ENCODE results near the gene PEAK3. TPM values are rescaled to one million over a fixed set of nuclear protein-coding genes. Genes with fewer than 3 reads are reported as not detected.

PEAK3 gene
- total and polyA plus RNA-seq, 2 donors (not counting 1 experiment from before 2014, with no cell fraction given): 0.18 to 0.71 TPM

DNA sequence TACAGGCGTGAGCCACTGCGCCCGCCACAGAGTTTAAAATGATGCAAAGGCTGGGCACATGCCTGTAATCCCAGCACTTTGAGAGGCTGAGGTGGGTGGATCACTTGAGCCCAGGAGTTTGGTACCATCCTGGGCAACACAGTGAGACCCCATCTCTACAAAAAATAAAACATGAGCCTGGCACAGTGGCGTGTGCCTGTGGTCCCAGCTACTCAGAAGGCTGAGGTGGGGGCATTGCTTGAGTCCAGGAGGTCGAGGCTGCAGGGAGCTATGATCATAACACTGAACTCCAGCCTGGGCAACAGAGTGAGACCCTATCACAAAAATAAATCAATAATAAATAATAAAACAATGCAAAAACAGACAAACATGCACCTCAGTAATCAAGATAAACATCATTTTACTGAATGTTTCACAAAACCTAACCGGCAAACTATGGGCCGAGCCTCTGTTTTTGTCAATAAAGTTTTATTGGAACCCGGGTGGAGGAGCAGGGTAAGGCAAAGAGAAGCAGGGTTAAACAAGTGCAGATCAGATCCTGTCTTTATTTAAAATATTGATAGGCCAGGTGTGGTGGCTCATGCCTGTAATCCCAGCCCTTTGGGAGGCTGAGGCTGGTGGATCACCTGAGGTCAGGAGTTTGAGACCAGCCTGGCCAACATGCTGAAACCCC, 2.0 kb upstream of the PEAK3 start:
- H3K36me3 ChIP-seq (replicated peaks in 1 of 2; ENCODE audit: control extremely low read depth in 1 of 2, control insufficient read depth in 1 of 2, extremely low read depth in 1 of 2, insufficient read depth in 2 of 2, low read length in 1 of 2): no peaks in the 10 kb centered on the region
- no peak overlapping the region for H3K27ac ChIP-seq (ENCODE audit: low read length in 2 of 2)
- H3K4me3 Mint-ChIP-seq: no peak overlapping the region
- no peak overlapping the region for H3K4me3 ChIP-seq (ENCODE audit: control extremely low read depth in 1 of 5, extremely low read depth in 1 of 5, insufficient read depth in 1 of 5, low read depth in 2 of 5, low read length in 4 of 5)
- no peaks in the 10 kb centered on the region for H3K9me3 Mint-ChIP-seq (ENCODE audit: insufficient read depth)
- no peak overlapping the region for H3K9ac ChIP-seq (ENCODE audit: low read length)
- no peaks in the 10 kb centered on the region for H3K9me3 ChIP-seq (ENCODE audit: control extremely low read depth in 1 of 3, control insufficient read depth in 2 of 3, insufficient read depth in 1 of 3, low read length in 2 of 3)
- no peaks in the 10 kb centered on the region for H3K27me3 Mint-ChIP-seq
- intact Hi-C loops (cut with micrococcal nuclease): no loop called here
- H3K4me1 Mint-ChIP-seq: peaks cover 36% of the 10 kb centered on the region
- H4K20me1 ChIP-seq (ENCODE audit: control insufficient read depth, insufficient read depth, low read length, poor library complexity, severe bottlenecking): no peaks in the 10 kb centered on the region
- TF ChIP-seq, protein P1, sequence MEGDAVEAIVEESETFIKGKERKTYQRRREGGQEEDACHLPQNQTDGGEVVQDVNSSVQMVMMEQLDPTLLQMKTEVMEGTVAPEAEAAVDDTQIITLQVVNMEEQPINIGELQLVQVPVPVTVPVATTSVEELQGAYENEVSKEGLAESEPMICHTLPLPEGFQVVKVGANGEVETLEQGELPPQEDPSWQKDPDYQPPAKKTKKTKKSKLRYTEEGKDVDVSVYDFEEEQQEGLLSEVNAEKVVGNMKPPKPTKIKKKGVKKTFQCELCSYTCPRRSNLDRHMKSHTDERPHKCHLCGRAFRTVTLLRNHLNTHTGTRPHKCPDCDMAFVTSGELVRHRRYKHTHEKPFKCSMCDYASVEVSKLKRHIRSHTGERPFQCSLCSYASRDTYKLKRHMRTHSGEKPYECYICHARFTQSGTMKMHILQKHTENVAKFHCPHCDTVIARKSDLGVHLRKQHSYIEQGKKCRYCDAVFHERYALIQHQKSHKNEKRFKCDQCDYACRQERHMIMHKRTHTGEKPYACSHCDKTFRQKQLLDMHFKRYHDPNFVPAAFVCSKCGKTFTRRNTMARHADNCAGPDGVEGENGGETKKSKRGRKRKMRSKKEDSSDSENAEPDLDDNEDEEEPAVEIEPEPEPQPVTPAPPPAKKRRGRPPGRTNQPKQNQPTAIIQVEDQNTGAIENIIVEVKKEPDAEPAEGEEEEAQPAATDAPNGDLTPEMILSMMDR (IDR thresholded peaks at IDR 0.05): no peak
- no peak for TF ChIP-seq EZH2 (IDR thresholded peaks at IDR 0.05; ENCODE audit: borderline replicate concordance, insufficient read depth, low read depth, low read length, poor library complexity, severe bottlenecking)
- H3K27ac Mint-ChIP-seq: no peak overlapping the region
- ChIA-PET CTCF (interaction anchor here (0.6 to 1.6 kb wide), 5 partner anchors 13 to 102 kb away, joined by 3 to 5 read pairs (median 3); no protein-coding TSS in a partner anchor), POLR2A (interaction anchor here (0.6 to 1.0 kb wide), 2 partner anchors 12 to 26 kb away, joined by 3 to 7 read pairs; no protein-coding TSS in a partner anchor)
- peaks cover 33 to 50% of the 10 kb centered on the region in 2 donors for H3K4me1 ChIP-seq (ENCODE audit: control insufficient read depth in 2 of 2, insufficient read depth in 2 of 2, low read length in 2 of 2)
- no peak overlapping the region for H3K4me2 ChIP-seq (replicated peaks; ENCODE audit: low read depth, low read length, poor library complexity, severe bottlenecking)
- H3K27me3 ChIP-seq (replicated peaks in 1 of 4; ENCODE audit: control extremely low read depth in 1 of 4, control insufficient read depth in 3 of 4, insufficient read depth in 4 of 4, low read length in 3 of 4): no peaks in the 10 kb centered on the region
- DNase-seq: no peak
- ATAC-seq (ENCODE audit: low read depth): no peak
- no peak overlapping the region for H2AFZ ChIP-seq (ENCODE audit: insufficient read depth, low read depth, low read length, poor library complexity, severe bottlenecking)
- 100% methylated on average over 1 of the region's 8 CpGs for WGBS (ENCODE audit: insufficient coverage)
- H3K79me2 ChIP-seq (ENCODE audit: control insufficient read depth, insufficient read depth, low read length): peaks cover 22% of the 10 kb centered on the region

GRCh38 chr19:2282862-2283237, 875 bp upstream of the PEAK3 start:
- Histone ChIP-seq H3K36me3 (replicated peaks in 1 of 2; ENCODE audit: control extremely low read depth in 1 of 2, control insufficient read depth in 1 of 2, extremely low read depth in 1 of 2, insufficient read depth in 2 of 2, low read length in 1 of 2) (no peaks in the 10 kb centered on the region), H3K9ac (ENCODE audit: low read length) (no peak overlapping the region), H3K4me1 (ENCODE audit: control insufficient read depth in 2 of 2, insufficient read depth in 2 of 2, low read length in 2 of 2) (peaks cover 22 to 39% of the 10 kb centered on the region in 2 donors), H3K4me3 (ENCODE audit: control extremely low read depth in 1 of 5, extremely low read depth in 1 of 5, insufficient read depth in 1 of 5, low read depth in 2 of 5, low read length in 4 of 5) (no peak overlapping the region), H4K20me1 (ENCODE audit: control insufficient read depth, insufficient read depth, low read length, poor library complexity, severe bottlenecking) (no peaks in the 10 kb centered on the region), H2AFZ (ENCODE audit: insufficient read depth, low read depth, low read length, poor library complexity, severe bottlenecking) (no peak overlapping the region), H3K9me3 (ENCODE audit: control extremely low read depth in 1 of 3, control insufficient read depth in 2 of 3, insufficient read depth in 1 of 3, low read length in 2 of 3) (no peaks in the 10 kb centered on the region), H3K27me3 (replicated peaks in 1 of 4; ENCODE audit: control extremely low read depth in 1 of 4, control insufficient read depth in 3 of 4, insufficient read depth in 4 of 4, low read length in 3 of 4) (no peaks in the 10 kb centered on the region), H3K27ac (ENCODE audit: low read length in 2 of 2) (no peak overlapping the region), H3K4me2 (replicated peaks; ENCODE audit: low read depth, low read length, poor library complexity, severe bottlenecking) (peak overlapping the region; percentile 88), H3K79me2 (ENCODE audit: control insufficient read depth, insufficient read depth, low read length) (peaks cover 27% of the 10 kb centered on the region)
- peak overlapping the region; percentile 63 for H3K27ac Mint-ChIP-seq
- ATAC-seq (ENCODE audit: low read depth) (no peak), DNase-seq (no peak)
- intact Hi-C loops (cut with micrococcal nuclease): no loop called here
- H3K4me3 Mint-ChIP-seq: peak overlapping the region; percentile 58
- POLR2A ChIA-PET: interaction anchor here (0.6 to 1.4 kb wide), 3 partner anchors 12 to 419 kb away, joined by 3 to 4 read pairs (median 3); no protein-coding TSS in a partner anchor
- 88% methylated on average over 9 of the region's 11 CpGs for WGBS (ENCODE audit: insufficient coverage)
- H3K27me3 Mint-ChIP-seq: no peaks in the 10 kb centered on the region
- CTCF ChIA-PET: interaction anchor here (1.2 to 1.6 kb wide), 3 partner anchors 25 to 109 kb away, joined by 3 to 5 read pairs (median 4); no protein-coding TSS in a partner anchor
- H3K4me1 Mint-ChIP-seq: peaks cover 29% of the 10 kb centered on the region
- no peak for TF ChIP-seq EZH2 (IDR thresholded peaks at IDR 0.05; ENCODE audit: borderline replicate concordance, insufficient read depth, low read depth, low read length, poor library complexity, severe bottlenecking)
- TF ChIP-seq, protein P1 (IDR thresholded peaks at IDR 0.05): no peak
- no peaks in the 10 kb centered on the region for H3K9me3 Mint-ChIP-seq (ENCODE audit: insufficient read depth)

Data from B cell (primary cell).